ENCODE results near the gene SMYD3.

Gene SMYD3

DNA sequence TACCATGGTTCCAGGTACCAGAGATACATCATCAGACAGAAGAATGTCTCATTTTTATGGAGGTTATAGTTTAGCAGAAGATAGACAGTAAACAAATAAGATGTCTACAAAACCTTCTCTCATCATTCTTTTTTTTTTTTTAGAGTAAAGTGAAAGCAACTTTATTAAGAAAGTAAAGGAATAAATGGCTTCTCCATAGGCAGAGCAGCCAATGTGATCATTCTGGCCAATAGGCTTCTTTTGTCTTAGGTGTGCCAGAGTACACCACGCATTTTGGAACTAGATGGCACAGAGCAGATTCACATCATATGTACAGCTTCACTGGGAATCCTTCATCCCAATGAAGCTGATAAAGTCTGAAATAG lies 428.2 kb downstream of the SMYD3 start:
- TF ChIP-seq ZSCAN30 (tag by site-specific recombination; IDR thresholded peaks at IDR 0.05) = no peak
- no peak for TF ChIP-seq YY1 (tag by site-specific recombination; IDR thresholded peaks at IDR 0.05)
- no peak for TF ChIP-seq ZNF211 (tag by site-specific recombination; IDR thresholded peaks at IDR 0.05; ENCODE audit: low read depth)
- no peak for TF ChIP-seq KLF10 (tag by site-specific recombination; IDR thresholded peaks at IDR 0.05)
- no peak for TF ChIP-seq ZNF324 (tag by site-specific recombination; IDR thresholded peaks at IDR 0.05)
- TF ChIP-seq ZNF837 (tag by site-specific recombination; IDR thresholded peaks at IDR 0.05) = no peak
- TF ChIP-seq, protein P1, sequence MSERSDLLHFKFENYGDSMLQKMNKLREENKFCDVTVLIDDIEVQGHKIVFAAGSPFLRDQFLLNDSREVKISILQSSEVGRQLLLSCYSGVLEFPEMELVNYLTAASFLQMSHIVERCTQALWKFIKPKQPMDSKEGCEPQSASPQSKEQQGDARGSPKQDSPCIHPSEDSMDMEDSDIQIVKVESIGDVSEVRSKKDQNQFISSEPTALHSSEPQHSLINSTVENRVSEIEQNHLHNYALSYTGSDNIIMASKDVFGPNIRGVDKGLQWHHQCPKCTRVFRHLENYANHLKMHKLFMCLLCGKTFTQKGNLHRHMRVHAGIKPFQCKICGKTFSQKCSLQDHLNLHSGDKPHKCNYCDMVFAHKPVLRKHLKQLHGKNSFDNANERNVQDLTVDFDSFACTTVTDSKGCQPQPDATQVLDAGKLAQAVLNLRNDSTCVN (tag by site-specific recombination; optimal IDR thresholded peaks at IDR 0.05) = no peak
- TF ChIP-seq, protein P2, sequence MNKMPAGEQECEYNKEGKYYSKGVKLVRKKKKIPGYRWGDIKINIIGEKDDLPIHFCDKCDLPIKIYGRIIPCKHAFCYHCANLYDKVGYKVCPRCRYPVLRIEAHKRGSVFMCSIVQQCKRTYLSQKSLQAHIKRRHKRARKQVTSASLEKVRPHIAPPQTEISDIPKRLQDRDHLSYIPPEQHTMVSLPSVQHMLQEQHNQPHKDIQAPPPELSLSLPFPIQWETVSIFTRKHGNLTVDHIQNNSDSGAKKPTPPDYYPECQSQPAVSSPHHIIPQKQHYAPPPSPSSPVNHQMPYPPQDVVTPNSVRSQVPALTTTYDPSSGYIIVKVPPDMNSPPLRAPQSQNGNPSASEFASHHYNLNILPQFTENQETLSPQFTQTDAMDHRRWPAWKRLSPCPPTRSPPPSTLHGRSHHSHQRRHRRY (tag by site-specific recombination; IDR thresholded peaks at IDR 0.05) = no peak
- TF ChIP-seq ZXDB (tag by site-specific recombination; IDR thresholded peaks at IDR 0.05) = no peak
- no peak for TF ChIP-seq ZNF24 (tag by site-specific recombination; IDR thresholded peaks at IDR 0.05)
- no peak for TF ChIP-seq ZNF530 (tag by site-specific recombination; IDR thresholded peaks at IDR 0.05; ENCODE audit: low read depth)
- TF ChIP-seq ZNF701 (tag by site-specific recombination; IDR thresholded peaks at IDR 0.05) = no peak
- TF ChIP-seq SCRT1 (tag by site-specific recombination; IDR thresholded peaks at IDR 0.05; ENCODE audit: borderline replicate concordance) = no peak
- TF ChIP-seq ZNF433 (tag by site-specific recombination; IDR thresholded peaks at IDR 0.05; ENCODE audit: low read depth) = no peak
- H3K9me3 ChIP-seq (ENCODE audit: control insufficient read depth, insufficient read depth, low read depth, low read length) = no peaks in the 10 kb centered on the region
- H3K4me1 ChIP-seq (ENCODE audit: control insufficient read depth, insufficient read depth, low read length) = no peaks in the 10 kb centered on the region
- H3K27ac ChIP-seq (ENCODE audit: extremely low read depth, low read depth, low read length) = no peak overlapping the region
- H3K4me3 ChIP-seq (ENCODE audit: low read depth, low read length) = no peak overlapping the region
- ChIA-PET CTCF (no interaction called here), POLR2A (no interaction called here)
- no peaks in the 10 kb centered on the region for H3K36me3 ChIP-seq (ENCODE audit: control insufficient read depth in 2 of 2, insufficient read depth in 1 of 2, low read length in 2 of 2)

DNA sequence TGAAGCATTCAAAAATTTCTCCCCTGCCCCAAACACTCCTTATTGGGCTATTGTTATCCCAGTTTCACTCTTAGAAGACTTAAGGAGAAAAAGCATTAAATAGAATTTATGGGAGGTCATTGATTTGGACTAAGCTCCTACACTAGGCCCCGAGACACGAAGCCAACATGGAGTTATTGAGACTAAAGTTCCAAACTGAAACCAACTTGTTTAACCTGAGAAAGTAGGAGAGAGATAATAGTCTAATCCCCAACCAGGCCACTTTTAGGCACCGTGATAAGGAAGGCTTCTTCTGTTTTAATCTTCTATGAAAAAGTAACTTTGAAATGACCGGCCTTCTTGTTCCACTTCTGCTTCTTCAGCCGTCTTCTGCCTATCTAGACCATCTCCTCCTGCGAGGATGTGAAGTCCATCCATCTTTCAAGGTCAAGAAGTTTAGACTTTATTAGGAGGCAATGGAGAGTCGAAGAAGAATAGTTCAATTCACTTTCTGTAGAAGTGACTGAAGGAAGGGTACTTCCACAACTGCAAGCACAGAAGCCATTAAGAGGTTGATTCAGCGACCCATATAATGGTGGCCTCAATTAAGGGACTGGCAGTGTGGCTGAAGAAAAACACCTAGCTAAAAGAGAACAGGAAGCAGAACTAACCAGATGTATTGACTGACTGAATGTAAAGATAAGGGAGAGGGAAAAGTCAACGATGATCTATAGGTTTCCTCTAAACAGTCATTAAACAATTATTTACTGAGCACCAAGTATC lies 428.8 kb downstream of the SMYD3 start:
- no peak overlapping the region for H3K27ac ChIP-seq (ENCODE audit: extremely low read depth, low read depth, low read length)
- H3K36me3 ChIP-seq (ENCODE audit: control insufficient read depth in 2 of 2, insufficient read depth in 1 of 2, low read length in 2 of 2) = no peaks in the 10 kb centered on the region
- ChIA-PET POLR2A (no interaction called here), CTCF (no interaction called here)
- no peaks in the 10 kb centered on the region for H3K4me1 ChIP-seq (ENCODE audit: control insufficient read depth, insufficient read depth, low read length)
- TF ChIP-seq ZFP69B (tag by site-specific recombination; IDR thresholded peaks at IDR 0.05) = no peak
- no peak for TF ChIP-seq INSM2 (tag by site-specific recombination; IDR thresholded peaks at IDR 0.05)
- no peak for TF ChIP-seq TRIM28 (IDR thresholded peaks at IDR 0.05; ENCODE audit: borderline replicate concordance, low read length)
- TF ChIP-seq FEZF1 (tag by site-specific recombination; IDR thresholded peaks at IDR 0.05) = no peak
- H3K4me3 ChIP-seq (ENCODE audit: low read depth, low read length) = no peak overlapping the region
- no peaks in the 10 kb centered on the region for H3K9me3 ChIP-seq (ENCODE audit: control insufficient read depth, insufficient read depth, low read depth, low read length)

DNA sequence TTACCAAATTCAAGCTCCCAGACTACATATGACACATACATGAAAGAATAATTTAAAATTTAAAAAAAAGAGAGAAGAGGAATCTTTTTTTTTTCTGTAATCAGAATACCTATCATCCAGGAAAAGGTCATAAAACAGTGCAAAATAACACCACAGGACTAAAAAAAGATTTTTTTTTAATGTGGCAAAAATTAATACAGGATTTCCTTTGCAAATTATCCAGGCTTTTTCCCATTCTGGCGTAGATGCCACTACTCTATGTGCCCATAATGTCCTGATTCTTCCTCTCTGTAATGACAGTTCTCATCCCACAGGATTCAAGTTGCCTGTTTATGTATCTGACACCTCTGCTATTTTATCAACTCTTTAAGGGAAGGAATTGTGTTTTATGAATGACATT lies 429.6 kb downstream of the SMYD3 start:
- no peak overlapping the region for H3K4me3 ChIP-seq (ENCODE audit: low read depth, low read length)
- H3K9me3 ChIP-seq (ENCODE audit: control insufficient read depth, insufficient read depth, low read depth, low read length) = no peaks in the 10 kb centered on the region
- H3K27ac ChIP-seq (ENCODE audit: extremely low read depth, low read depth, low read length) = no peak overlapping the region
- CTCF ChIA-PET = no interaction called here
- no peaks in the 10 kb centered on the region for H3K4me1 ChIP-seq (ENCODE audit: control insufficient read depth, insufficient read depth, low read length)
- POLR2A ChIA-PET = no interaction called here
- H3K36me3 ChIP-seq (ENCODE audit: control insufficient read depth in 2 of 2, insufficient read depth in 1 of 2, low read length in 2 of 2) = no peaks in the 10 kb centered on the region
- no peak for TF ChIP-seq KLF16 (tag by site-specific recombination; IDR thresholded peaks at IDR 0.05)
- TF ChIP-seq, protein P3, sequence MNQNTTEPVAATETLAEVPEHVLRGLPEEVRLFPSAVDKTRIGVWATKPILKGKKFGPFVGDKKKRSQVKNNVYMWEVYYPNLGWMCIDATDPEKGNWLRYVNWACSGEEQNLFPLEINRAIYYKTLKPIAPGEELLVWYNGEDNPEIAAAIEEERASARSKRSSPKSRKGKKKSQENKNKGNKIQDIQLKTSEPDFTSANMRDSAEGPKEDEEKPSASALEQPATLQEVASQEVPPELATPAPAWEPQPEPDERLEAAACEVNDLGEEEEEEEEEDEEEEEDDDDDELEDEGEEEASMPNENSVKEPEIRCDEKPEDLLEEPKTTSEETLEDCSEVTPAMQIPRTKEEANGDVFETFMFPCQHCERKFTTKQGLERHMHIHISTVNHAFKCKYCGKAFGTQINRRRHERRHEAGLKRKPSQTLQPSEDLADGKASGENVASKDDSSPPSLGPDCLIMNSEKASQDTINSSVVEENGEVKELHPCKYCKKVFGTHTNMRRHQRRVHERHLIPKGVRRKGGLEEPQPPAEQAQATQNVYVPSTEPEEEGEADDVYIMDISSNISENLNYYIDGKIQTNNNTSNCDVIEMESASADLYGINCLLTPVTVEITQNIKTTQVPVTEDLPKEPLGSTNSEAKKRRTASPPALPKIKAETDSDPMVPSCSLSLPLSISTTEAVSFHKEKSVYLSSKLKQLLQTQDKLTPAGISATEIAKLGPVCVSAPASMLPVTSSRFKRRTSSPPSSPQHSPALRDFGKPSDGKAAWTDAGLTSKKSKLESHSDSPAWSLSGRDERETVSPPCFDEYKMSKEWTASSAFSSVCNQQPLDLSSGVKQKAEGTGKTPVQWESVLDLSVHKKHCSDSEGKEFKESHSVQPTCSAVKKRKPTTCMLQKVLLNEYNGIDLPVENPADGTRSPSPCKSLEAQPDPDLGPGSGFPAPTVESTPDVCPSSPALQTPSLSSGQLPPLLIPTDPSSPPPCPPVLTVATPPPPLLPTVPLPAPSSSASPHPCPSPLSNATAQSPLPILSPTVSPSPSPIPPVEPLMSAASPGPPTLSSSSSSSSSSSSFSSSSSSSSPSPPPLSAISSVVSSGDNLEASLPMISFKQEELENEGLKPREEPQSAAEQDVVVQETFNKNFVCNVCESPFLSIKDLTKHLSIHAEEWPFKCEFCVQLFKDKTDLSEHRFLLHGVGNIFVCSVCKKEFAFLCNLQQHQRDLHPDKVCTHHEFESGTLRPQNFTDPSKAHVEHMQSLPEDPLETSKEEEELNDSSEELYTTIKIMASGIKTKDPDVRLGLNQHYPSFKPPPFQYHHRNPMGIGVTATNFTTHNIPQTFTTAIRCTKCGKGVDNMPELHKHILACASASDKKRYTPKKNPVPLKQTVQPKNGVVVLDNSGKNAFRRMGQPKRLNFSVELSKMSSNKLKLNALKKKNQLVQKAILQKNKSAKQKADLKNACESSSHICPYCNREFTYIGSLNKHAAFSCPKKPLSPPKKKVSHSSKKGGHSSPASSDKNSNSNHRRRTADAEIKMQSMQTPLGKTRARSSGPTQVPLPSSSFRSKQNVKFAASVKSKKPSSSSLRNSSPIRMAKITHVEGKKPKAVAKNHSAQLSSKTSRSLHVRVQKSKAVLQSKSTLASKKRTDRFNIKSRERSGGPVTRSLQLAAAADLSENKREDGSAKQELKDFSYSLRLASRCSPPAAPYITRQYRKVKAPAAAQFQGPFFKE (tag by site-specific recombination; IDR thresholded peaks at IDR 0.05; ENCODE audit: borderline replicate concordance) = no peak
- TF ChIP-seq ZNF707 (tag by site-specific recombination; IDR thresholded peaks at IDR 0.05) = no peak
- TF ChIP-seq ZBTB8A (tag by site-specific recombination; IDR thresholded peaks at IDR 0.05) = no peak
